Measurements from ENCODE around the gene TMEM72. TPM values are rescaled to one million over a fixed set of nuclear protein-coding genes. Genes with fewer than 3 reads are reported as not detected.

TMEM72 gene
- total and polyA plus RNA-seq, 2 of the 13 experiments (the other 11 are each of a cell fraction or from before 2014, with no cell fraction given): 0.04 TPM; not detected in 1

DNA sequence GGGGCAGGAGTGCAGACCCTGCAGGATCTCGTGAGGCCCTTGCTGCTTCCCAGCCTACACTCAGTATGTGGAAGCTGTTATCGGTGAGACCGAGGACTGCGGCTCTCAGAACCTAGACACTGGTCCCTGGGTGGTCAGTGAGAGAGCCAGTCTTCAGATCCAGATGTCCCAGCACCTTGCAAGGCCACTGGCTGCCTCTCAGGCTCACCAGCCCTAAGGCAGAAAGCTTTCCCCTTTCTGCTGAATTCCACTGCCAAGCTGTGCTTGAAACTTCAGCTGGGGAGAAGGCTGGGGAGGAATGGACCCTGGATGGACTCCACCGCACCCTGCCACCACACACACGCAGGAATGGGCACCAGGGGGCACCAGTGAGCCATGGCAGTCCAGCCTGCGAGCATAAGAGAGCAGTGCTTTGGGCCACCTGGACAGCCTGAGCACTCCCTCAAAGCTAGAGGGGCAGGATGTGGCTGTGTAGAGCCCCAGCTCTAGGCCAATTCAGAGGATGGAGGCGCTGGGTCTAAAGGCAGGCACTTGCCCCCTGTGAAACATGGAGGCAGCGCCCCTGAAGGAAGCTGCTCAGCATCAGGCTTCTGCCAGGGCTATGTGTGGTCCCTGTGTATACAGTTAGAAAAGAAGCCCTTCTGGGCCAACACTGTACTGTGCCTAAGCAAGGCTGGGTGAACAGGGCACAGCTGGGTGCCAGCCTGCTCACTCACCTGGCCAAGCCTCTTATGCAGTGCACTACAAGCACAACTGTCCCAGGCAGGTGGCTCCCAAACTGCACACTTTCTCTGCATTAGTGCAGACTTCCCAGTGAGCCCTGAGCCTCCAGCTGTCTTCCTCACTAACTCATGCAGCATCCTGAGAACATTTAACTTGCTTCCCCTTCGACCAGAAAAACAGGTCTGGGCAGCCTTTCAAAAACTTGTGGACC is 21.6 kb downstream of the TMEM72 start (continued):
- TF ChIP-seq ARID2 (CRISPR knock-in tag; IDR thresholded peaks at IDR 0.05; ENCODE audit: borderline replicate concordance) (no peak), NR2F2 (IDR thresholded peaks at IDR 0.05; ENCODE audit: borderline replicate concordance, low read depth) (peak; percentile 20; the same call in 1 of the 2 replicates), ZNF263 (CRISPR knock-in tag; IDR thresholded peaks at IDR 0.05) (peak; percentile 75), SALL2 (CRISPR knock-in tag; IDR thresholded peaks at IDR 0.05) (0 out of 2 replicates have a peak, but pooled peaks have one; percentile 70), ZMYM4 (CRISPR knock-in tag; IDR thresholded peaks at IDR 0.05) (peak; percentile 34; the same call in 1 of the 2 replicates), ZNF547 (CRISPR knock-in tag; IDR thresholded peaks at IDR 0.05) (0 out of 2 replicates have a peak, but pooled peaks have one; percentile 55), ZNF205 (CRISPR knock-in tag; IDR thresholded peaks at IDR 0.05) (peak; percentile 64; the same call in 1 of the 2 replicates), KDM5A (IDR thresholded peaks at IDR 0.05; ENCODE audit: borderline replicate concordance, low read length) (no peak), SRY (CRISPR knock-in tag; IDR thresholded peaks at IDR 0.05) (no peak), ZNF772 (CRISPR knock-in tag; IDR thresholded peaks at IDR 0.05) (no peak), KLF13 (CRISPR knock-in tag; IDR thresholded peaks at IDR 0.05) (no peak), ESRRA (CRISPR knock-in tag; IDR thresholded peaks at IDR 0.05; ENCODE audit: low read depth) (0 out of 2 replicates have a peak, but pooled peaks have one; percentile 11), ZNF614 (CRISPR knock-in tag; IDR thresholded peaks at IDR 0.05; ENCODE audit: borderline replicate concordance) (peak; percentile 31; the same call in 1 of the 2 replicates), ZBTB7A (CRISPR knock-in tag; IDR thresholded peaks at IDR 0.05) (no peak), CEBPG (CRISPR knock-in tag; IDR thresholded peaks at IDR 0.05) (peak; percentile 11; the same call in 1 of the 2 replicates), ZMYM2 (CRISPR knock-in tag; IDR thresholded peaks at IDR 0.05) (no peak)
- TF ChIP-seq, protein P1, sequence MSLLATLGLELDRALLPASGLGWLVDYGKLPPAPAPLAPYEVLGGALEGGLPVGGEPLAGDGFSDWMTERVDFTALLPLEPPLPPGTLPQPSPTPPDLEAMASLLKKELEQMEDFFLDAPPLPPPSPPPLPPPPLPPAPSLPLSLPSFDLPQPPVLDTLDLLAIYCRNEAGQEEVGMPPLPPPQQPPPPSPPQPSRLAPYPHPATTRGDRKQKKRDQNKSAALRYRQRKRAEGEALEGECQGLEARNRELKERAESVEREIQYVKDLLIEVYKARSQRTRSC (CRISPR knock-in tag; IDR thresholded peaks at IDR 0.05; ENCODE audit: low read depth): no peak
- TF ChIP-seq, protein P2, sequence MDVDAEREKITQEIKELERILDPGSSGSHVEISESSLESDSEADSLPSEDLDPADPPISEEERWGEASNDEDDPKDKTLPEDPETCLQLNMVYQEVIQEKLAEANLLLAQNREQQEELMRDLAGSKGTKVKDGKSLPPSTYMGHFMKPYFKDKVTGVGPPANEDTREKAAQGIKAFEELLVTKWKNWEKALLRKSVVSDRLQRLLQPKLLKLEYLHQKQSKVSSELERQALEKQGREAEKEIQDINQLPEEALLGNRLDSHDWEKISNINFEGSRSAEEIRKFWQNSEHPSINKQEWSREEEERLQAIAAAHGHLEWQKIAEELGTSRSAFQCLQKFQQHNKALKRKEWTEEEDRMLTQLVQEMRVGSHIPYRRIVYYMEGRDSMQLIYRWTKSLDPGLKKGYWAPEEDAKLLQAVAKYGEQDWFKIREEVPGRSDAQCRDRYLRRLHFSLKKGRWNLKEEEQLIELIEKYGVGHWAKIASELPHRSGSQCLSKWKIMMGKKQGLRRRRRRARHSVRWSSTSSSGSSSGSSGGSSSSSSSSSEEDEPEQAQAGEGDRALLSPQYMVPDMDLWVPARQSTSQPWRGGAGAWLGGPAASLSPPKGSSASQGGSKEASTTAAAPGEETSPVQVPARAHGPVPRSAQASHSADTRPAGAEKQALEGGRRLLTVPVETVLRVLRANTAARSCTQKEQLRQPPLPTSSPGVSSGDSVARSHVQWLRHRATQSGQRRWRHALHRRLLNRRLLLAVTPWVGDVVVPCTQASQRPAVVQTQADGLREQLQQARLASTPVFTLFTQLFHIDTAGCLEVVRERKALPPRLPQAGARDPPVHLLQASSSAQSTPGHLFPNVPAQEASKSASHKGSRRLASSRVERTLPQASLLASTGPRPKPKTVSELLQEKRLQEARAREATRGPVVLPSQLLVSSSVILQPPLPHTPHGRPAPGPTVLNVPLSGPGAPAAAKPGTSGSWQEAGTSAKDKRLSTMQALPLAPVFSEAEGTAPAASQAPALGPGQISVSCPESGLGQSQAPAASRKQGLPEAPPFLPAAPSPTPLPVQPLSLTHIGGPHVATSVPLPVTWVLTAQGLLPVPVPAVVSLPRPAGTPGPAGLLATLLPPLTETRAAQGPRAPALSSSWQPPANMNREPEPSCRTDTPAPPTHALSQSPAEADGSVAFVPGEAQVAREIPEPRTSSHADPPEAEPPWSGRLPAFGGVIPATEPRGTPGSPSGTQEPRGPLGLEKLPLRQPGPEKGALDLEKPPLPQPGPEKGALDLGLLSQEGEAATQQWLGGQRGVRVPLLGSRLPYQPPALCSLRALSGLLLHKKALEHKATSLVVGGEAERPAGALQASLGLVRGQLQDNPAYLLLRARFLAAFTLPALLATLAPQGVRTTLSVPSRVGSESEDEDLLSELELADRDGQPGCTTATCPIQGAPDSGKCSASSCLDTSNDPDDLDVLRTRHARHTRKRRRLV (CRISPR knock-in tag; IDR thresholded peaks at IDR 0.05): no peak
- TF ChIP-seq, protein P3, sequence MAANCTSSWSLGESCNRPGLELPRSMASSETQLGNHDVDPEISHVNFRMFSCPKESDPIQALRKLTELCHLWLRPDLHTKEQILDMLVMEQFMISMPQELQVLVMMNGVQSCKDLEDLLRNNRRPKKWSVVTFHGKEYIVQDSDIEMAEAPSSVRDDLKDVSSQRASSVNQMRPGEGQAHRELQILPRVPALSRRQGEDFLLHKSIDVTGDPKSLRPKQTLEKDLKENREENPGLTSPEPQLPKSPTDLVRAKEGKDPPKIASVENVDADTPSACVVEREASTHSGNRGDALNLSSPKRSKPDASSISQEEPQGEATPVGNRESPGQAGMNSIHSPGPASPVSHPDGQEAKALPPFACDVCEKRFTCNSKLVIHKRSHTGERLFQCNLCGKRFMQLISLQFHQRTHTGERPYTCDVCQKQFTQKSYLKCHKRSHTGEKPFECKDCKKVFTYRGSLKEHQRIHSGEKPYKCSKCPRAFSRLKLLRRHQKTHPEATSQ (CRISPR knock-in tag; IDR thresholded peaks at IDR 0.05; ENCODE audit: borderline replicate concordance): peak; percentile 44; the same call in 1 of the 2 replicates
- TF ChIP-seq, protein P4, sequence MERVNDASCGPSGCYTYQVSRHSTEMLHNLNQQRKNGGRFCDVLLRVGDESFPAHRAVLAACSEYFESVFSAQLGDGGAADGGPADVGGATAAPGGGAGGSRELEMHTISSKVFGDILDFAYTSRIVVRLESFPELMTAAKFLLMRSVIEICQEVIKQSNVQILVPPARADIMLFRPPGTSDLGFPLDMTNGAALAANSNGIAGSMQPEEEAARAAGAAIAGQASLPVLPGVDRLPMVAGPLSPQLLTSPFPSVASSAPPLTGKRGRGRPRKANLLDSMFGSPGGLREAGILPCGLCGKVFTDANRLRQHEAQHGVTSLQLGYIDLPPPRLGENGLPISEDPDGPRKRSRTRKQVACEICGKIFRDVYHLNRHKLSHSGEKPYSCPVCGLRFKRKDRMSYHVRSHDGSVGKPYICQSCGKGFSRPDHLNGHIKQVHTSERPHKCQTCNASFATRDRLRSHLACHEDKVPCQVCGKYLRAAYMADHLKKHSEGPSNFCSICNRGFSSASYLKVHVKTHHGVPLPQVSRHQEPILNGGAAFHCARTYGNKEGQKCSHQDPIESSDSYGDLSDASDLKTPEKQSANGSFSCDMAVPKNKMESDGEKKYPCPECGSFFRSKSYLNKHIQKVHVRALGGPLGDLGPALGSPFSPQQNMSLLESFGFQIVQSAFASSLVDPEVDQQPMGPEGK (CRISPR knock-in tag; IDR thresholded peaks at IDR 0.05): peak; percentile 77
